ENCODE measurements around the gene ZFP36. TPM values are rescaled to one million over a fixed set of nuclear protein-coding genes. Genes with fewer than 3 reads are reported as not detected.
A peak's percentile ranks its signal among the peaks of the same experiment; 100 is the strongest.

ZFP36 gene
- polyA plus RNA-seq, 2 of the 4 experiments (the other 2 are of a cell fraction) = 22.1 to 29.1 TPM

DNA sequence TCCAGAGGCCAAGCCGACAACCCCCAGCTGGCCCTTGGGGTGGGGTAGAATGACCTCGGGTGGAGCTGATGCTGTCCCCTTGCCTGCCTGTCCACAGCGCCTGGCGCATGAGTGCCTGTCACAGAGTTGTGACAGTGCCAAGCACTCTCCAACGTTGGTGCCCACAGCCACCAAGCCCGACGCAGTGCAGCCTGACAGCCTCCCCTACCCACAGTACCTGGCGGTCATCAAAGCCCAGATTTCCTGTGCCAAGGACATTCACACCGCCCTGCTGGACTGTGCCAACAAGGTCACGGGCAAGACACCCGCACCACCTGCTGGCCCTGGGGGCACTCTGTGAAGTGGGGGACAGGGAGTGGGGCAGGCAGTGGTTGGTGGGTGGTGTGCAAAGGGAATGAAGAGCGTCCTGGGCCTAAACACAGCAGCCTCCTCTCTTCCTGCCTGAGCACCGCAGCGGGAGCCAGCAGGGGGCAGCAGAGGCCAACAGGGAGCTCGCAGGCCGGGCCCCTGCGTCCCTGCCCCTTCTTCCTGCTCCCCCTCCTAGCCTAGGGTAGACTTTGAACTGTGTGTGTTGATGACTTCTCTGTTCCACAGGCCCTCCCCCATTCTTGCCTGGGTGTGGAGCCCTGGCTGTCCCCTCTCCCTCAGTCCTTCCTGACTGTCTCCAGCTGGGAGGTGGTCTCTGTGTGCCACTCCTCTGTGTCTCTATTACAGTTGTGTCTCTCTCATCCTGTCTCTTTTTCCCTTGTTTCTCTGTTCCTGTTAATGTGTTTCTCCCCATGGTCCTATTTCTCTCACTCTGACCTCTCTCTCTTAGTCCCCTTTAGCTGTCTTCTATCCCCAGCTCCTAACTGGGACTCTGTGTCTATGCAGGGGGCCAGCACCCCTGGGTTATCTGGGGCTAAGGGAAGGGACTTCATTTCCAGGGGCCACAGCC lies 9.0 kb upstream of the ZFP36 start (continued):
- TF ChIP-seq CBX8 (IDR thresholded peaks at IDR 0.05) (no peak), CHD2 (IDR thresholded peaks at IDR 0.05; ENCODE audit: low read length, partially characterized antibody) (peak; percentile 64), HDAC2 (IDR thresholded peaks at IDR 0.05) (no peak), SREBF2 (IDR thresholded peaks at IDR 0.05) (no peak; the same call in 1 of the 2 replicates), RARB (CRISPR knock-in tag; IDR thresholded peaks at IDR 0.05) (0 out of 2 replicates have a peak, but pooled peaks have one; percentile 17), ZSCAN20 (CRISPR knock-in tag; IDR thresholded peaks at IDR 0.05) (no peak), EHMT2 (IDR thresholded peaks at IDR 0.05; ENCODE audit: low read depth) (no peak), HOXB5 (CRISPR knock-in tag; IDR thresholded peaks at IDR 0.05) (no peak), POLR2A (IDR thresholded peaks at IDR 0.05; ENCODE audit: low read length) (peak; percentile 47; the same call in 1 of the 2 replicates), SMC3 (IDR thresholded peaks at IDR 0.05) (peak; percentile 100), POLR2AphosphoS2 (conservative IDR thresholded peaks at IDR 0.05; ENCODE audit: low read length) (peak; percentile 86; the same call in 1 of the 2 replicates), NFE2L2 (conservative IDR thresholded peaks at IDR 0.05; ENCODE audit: low read length) (peak; percentile 44), TFCP2L1 (CRISPR knock-in tag; IDR thresholded peaks at IDR 0.05) (peak; percentile 21; the same call in 1 of the 2 replicates), CEBPB (IDR thresholded peaks at IDR 0.05) (no peak), FOSB (CRISPR knock-in tag; IDR thresholded peaks at IDR 0.05) (no peak), JUNB (IDR thresholded peaks at IDR 0.05) (no peak), HOXA7 (CRISPR knock-in tag; IDR thresholded peaks at IDR 0.05) (no peak), RNF2 (IDR thresholded peaks at IDR 0.05; ENCODE audit: borderline replicate concordance, low read depth) (no peak)
- TF ChIP-seq, protein P1, sequence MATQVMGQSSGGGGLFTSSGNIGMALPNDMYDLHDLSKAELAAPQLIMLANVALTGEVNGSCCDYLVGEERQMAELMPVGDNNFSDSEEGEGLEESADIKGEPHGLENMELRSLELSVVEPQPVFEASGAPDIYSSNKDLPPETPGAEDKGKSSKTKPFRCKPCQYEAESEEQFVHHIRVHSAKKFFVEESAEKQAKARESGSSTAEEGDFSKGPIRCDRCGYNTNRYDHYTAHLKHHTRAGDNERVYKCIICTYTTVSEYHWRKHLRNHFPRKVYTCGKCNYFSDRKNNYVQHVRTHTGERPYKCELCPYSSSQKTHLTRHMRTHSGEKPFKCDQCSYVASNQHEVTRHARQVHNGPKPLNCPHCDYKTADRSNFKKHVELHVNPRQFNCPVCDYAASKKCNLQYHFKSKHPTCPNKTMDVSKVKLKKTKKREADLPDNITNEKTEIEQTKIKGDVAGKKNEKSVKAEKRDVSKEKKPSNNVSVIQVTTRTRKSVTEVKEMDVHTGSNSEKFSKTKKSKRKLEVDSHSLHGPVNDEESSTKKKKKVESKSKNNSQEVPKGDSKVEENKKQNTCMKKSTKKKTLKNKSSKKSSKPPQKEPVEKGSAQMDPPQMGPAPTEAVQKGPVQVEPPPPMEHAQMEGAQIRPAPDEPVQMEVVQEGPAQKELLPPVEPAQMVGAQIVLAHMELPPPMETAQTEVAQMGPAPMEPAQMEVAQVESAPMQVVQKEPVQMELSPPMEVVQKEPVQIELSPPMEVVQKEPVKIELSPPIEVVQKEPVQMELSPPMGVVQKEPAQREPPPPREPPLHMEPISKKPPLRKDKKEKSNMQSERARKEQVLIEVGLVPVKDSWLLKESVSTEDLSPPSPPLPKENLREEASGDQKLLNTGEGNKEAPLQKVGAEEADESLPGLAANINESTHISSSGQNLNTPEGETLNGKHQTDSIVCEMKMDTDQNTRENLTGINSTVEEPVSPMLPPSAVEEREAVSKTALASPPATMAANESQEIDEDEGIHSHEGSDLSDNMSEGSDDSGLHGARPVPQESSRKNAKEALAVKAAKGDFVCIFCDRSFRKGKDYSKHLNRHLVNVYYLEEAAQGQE (IDR thresholded peaks at IDR 0.05) = no peak
- TF ChIP-seq, protein P2, sequence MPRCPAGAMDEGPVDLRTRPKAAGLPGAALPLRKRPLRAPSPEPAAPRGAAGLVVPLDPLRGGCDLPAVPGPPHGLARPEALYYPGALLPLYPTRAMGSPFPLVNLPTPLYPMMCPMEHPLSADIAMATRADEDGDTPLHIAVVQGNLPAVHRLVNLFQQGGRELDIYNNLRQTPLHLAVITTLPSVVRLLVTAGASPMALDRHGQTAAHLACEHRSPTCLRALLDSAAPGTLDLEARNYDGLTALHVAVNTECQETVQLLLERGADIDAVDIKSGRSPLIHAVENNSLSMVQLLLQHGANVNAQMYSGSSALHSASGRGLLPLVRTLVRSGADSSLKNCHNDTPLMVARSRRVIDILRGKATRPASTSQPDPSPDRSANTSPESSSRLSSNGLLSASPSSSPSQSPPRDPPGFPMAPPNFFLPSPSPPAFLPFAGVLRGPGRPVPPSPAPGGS (IDR thresholded peaks at IDR 0.05) = no peak; the same call in 2 of the 3 replicates
- TF ChIP-seq, protein P3, sequence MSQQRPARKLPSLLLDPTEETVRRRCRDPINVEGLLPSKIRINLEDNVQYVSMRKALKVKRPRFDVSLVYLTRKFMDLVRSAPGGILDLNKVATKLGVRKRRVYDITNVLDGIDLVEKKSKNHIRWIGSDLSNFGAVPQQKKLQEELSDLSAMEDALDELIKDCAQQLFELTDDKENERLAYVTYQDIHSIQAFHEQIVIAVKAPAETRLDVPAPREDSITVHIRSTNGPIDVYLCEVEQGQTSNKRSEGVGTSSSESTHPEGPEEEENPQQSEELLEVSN (IDR thresholded peaks at IDR 0.05; ENCODE audit: borderline replicate concordance, low read depth) = no peak
- TF ChIP-seq, protein P4, sequence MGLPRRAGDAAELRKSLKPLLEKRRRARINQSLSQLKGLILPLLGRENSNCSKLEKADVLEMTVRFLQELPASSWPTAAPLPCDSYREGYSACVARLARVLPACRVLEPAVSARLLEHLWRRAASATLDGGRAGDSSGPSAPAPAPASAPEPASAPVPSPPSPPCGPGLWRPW (IDR thresholded peaks at IDR 0.05) = no peak
- TF ChIP-seq, protein P5, sequence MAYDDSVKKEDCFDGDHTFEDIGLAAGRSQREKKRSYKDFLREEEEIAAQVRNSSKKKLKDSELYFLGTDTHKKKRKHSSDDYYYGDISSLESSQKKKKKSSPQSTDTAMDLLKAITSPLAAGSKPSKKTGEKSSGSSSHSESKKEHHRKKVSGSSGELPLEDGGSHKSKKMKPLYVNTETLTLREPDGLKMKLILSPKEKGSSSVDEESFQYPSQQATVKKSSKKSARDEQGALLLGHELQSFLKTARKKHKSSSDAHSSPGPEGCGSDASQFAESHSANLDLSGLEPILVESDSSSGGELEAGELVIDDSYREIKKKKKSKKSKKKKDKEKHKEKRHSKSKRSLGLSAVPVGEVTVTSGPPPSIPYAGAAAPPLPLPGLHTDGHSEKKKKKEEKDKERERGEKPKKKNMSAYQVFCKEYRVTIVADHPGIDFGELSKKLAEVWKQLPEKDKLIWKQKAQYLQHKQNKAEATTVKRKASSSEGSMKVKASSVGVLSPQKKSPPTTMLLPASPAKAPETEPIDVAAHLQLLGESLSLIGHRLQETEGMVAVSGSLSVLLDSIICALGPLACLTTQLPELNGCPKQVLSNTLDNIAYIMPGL (CRISPR knock-in tag; IDR thresholded peaks at IDR 0.05; ENCODE audit: borderline replicate concordance) = no peak
